Coronary artery (tissue), 2 donors: ENCODE data around the gene LRRC25.
A peak's percentile ranks its signal among the peaks of the same experiment; 100 is the strongest.

Experiments
- DNase-seq: peaks from one replicate; pipeline ENCODE4 v3.0.0-alpha.2; 2017; ENCODE audit warnings: low spot score
- H3K27ac ChIP-seq, 2 donors: fragments of 200-600 bp; sonication (generic); one replicate each; pipeline ENCODE4 v1.5.1; 2016 to 2019
- H3K4me3 ChIP-seq: fragments of 200-600 bp; sonication (generic); 2 replicates; pipeline ENCODE4 v1.5.1; 2016; ENCODE audit warnings: mild to moderate bottlenecking, moderate library complexity
- CTCF ChIP-seq: fragments of 200-600 bp; sonication (generic); IDR thresholded peaks from one replicate; pipeline ENCODE4 v1.5.1; 2019; ENCODE audit warnings: antibody characterized with exemption

LRRC25 gene

GRCh38 chr19:18427080-18427742, 29.8 kb upstream of the LRRC25 start:
- Histone ChIP-seq H3K4me3 (no peak overlapping the region), H3K27ac (peak overlapping the region in 1 of 2 donors; percentile 91)
- no peak for DNase-seq
- no peak for TF ChIP-seq CTCF

- TF ChIP-seq CTCF = no peak
- no peak for DNase-seq
- Histone ChIP-seq H3K27ac (peak overlapping the region; percentile 63 to 91), H3K4me3 (peak overlapping the region; percentile 28)
These were observed 29.0 kb upstream of the LRRC25 start for GRCh38 chr19:18426416-18426767.

- no peak for DNase-seq
- peak overlapping the region; percentile 63 to 91 for H3K27ac ChIP-seq
These were observed 28.3 kb upstream of the LRRC25 start for GRCh38 chr19:18425515-18426415.

GRCh38 chr19:18424890-18425514, 27.6 kb upstream of the LRRC25 start:
- DNase-seq = peak; percentile 74
- no peak for TF ChIP-seq CTCF
- Histone ChIP-seq H3K4me3 (no peak overlapping the region), H3K27ac (peak overlapping the region; percentile 63 to 91)

More at GRCh38 chr19:18425515-18426415, 28.3 kb upstream of the LRRC25 start:
- H3K4me3 ChIP-seq = peak overlapping the region; percentile 28
- no peak for TF ChIP-seq CTCF

GRCh38 chr19:18424122-18424889, 26.9 kb upstream of the LRRC25 start:
- DNase-seq = peak; percentile 72
- peak overlapping the region in 1 of 2 donors; percentile 40 for H3K27ac ChIP-seq
- H3K4me3 ChIP-seq = no peak overlapping the region
- TF ChIP-seq CTCF = no peak

- Histone ChIP-seq H3K27ac (peak overlapping the region in 1 of 2 donors; percentile 17), H3K4me3 (no peak overlapping the region)
- TF ChIP-seq CTCF = no peak
- peak; percentile 77 for DNase-seq
These were observed 26.0 kb upstream of the LRRC25 start for GRCh38 chr19:18423258-18424020.
